Spleen (tissue), 7 donors: Measurements from ENCODE around the gene PRG3.

Source experiments
- CTCF ChIP-seq, 11 experiments: fragments of 200-600 bp in 7 of 11; fragments of 450-650 bp in 4 of 11; sonication (generic) in 4 of 11; IDR thresholded peaks in 8 of 11; conservative IDR thresholded peaks in 3 of 11; 1 replicate in 7 of 11; 2 replicates in 4 of 11; pipeline versions ENCODE4 v1.4.0 to v1.8.0; 2016 to 2021; ENCODE audit warnings: antibody characterized with exemption in 11 of 11, inconsistent platforms in 4 of 11, mild to moderate bottlenecking in 1 of 11
- POLR2A ChIP-seq, 3 donors: fragments of 450-650 bp; IDR thresholded peaks; one replicate each; pipeline ENCODE4 v1.5.1; 2017; ENCODE audit warnings: antibody characterized with exemption in 3 of 3, mild to moderate bottlenecking in 1 of 3
- POLR2AphosphoS5 ChIP-seq, 3 donors: sonication (generic); formaldehyde crosslinking; IDR thresholded peaks; one replicate each; pipeline ENCODE4 v1.5.1; 2017; ENCODE audit warnings: antibody characterized with exemption in 3 of 3
- donor health status: DM: no; HTN: no; CAD: no; lungs with moderate emphysema.
- donor health status: DM: no; HTN: no; CAD: no.
- donor health status: DM: no; HTN: no; CAD: no.

- no peak for TF ChIP-seq POLR2AphosphoS5 (IDR thresholded peaks at IDR 0.05)
- no peak for TF ChIP-seq CTCF (IDR thresholded peaks at IDR 0.05 in 8 of 11, conservative IDR thresholded peaks at IDR 0.05 in 3 of 11)
- no peak for TF ChIP-seq POLR2A (IDR thresholded peaks at IDR 0.05)
These were observed 46.0 kb downstream of the PRG3 start for GRCh38 chr11:57335023-57335342.
